AG10803 (cell line): Measurements from ENCODE around the gene ARID1B.
A peak's percentile ranks its signal among the peaks of the same experiment; 100 is the strongest.
"Not testable (repeated sequence)": the region's sequence is repeated elsewhere in the genome, so short reads cannot be mapped to it uniquely, and the experiment has no call there.

ENCODE experiments used
- DNase-seq: peaks from one replicate; pipeline ENCODE4 v3.0.0; 2010; ENCODE audit warnings: low read depth
- H3K4me3 ChIP-seq: 2 replicates; pipeline ENCODE4 v1.5.1; 2011; ENCODE audit warnings: mild to moderate bottlenecking, low read length, control low read depth
- CTCF ChIP-seq: conservative IDR thresholded peaks from 2 replicates; pipeline ENCODE4 v1.5.1; 2011; ENCODE audit warnings: mild to moderate bottlenecking, low read length, control low read depth, inconsistent platforms

Gene ARID1B

DNA sequence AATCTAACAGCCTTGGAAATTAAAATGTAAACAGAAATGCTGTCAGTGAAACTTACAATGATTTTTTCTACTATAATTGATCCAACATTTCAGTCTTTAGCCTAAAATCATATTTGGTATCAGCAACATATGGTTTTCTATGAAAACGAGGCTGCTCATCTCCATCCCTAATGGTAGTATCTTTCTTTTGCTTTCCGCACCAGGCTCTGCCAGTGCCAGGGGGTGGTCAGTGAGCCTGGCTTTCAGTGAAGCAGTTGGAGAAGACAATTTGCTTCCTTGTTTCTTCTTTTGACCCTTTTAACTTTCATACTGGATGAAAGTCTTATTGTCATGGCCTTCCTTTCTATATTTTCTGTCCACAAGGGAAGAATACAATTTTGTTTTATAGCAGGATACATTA lies 258.4 kb downstream of the ARID1B start:
- H3K4me3 ChIP-seq = no peak overlapping the region
- TF ChIP-seq CTCF = no peak
- DNase-seq = no peak

DNA sequence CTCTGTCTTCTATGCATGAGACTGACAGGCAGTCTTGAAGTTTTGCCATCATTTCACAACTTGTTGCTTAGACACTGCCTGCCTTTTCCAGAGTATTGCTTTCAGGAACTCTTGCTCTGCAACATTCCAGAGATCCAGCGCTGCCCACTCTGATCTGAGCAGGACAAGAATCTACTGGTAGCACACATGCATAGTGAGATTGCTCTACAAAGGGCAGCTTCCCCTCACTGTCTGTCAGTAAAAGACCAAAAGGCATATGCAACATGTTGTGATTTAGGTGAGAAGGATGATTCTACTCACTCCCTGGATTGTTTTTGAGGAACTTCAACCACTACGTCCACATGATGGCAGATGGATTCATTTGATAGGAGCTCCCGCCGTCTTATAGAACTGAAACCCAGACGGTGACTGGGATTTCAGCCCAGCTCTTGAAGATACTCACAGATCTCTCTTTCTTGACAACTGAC lies 259.1 kb downstream of the ARID1B start:
- peak; percentile 80 for DNase-seq
- TF ChIP-seq CTCF = 0 out of 2 replicates have a peak, but pooled peaks have one; percentile 10
- H3K4me3 ChIP-seq = peak overlapping the region; percentile 42

DNA sequence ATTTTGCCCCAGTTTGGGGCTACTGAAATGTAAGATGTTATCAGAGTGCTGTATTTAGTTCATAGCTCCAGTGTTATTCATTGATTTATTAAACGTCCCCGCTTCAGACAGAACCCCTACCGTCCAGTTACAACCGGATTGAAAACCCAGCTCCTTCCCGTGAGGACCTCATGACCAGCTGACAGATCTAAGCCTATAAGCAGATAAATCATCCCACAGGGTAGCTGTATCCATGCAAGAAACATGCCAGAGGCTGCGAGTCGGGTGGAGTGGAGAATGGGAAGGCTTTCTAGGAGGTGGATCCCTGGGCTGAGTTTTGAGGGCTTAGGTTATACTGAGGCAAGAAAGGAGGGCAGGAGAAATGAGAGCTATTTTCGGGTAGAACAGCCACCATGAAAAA lies 260.0 kb downstream of the ARID1B start:
- no peak overlapping the region for H3K4me3 ChIP-seq
- no peak for TF ChIP-seq CTCF
- no peak for DNase-seq

DNA sequence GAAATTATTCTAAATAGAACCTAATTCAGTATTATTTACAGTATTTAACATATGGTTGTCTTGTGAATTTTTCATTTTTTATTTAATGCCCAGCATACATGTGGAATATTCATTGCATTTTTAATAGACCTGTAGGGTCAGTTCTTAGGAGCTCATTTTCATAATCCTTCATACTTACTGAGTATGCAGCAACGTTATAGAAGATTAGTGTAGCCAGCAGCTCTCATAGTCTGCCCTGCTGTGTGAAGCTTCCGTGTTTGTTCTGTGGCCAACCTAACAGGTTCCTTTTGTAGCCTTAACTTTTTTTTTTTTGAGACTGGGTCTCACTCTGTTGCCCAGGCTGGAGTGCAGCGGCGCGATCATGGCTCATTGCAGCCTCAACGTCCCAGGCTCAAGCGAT lies 261.4 kb downstream of the ARID1B start:
- DNase-seq = no peak
- no peak overlapping the region for H3K4me3 ChIP-seq
- no peak for TF ChIP-seq CTCF

- not testable (repeated sequence) for H3K4me3 ChIP-seq, DNase-seq
Measured at GRCh38 chr6:157039639-157040038, 262.5 kb downstream of the ARID1B start.

DNA sequence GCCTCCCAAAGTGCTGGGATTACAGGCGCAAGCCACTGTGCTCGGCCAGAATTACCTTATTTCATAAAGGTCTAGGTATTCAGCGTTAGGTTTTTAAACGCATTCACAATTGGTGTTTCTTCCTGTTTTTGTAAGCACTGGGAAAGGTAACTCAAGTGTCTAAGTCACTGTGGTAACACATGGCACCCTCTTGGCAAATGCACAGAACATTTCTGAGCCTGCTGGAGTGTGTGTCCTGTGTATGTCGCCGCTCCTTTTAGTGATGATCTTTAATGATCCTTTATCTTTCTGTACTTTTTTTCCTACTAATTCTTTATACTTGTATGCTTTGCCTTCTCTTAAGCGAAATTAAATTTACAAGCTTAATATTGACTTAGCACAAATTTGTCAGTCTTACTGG lies 263.0 kb downstream of the ARID1B start:
- DNase-seq = no peak
- TF ChIP-seq CTCF = no peak
- no peak overlapping the region for H3K4me3 ChIP-seq

- no peak overlapping the region for H3K4me3 ChIP-seq
- DNase-seq = peak; percentile 81
- TF ChIP-seq CTCF = peak; percentile 74
Measured at GRCh38 chr6:157045831-157046454, 268.8 kb downstream of the ARID1B start.
